GM10847 (cell line): ENCODE measurements around the gene BNIP3.

ENCODE experiments used
- POLR2A ChIP-seq: IDR thresholded peaks from 2 replicates; pipeline ENCODE4 v1.6.1; 2011; ENCODE audit not compliant: insufficient read length; ENCODE audit errors: extremely low read depth

Gene BNIP3

GRCh38 chr10:131948501-131948900 is 33.2 kb downstream of the BNIP3 start:
- TF ChIP-seq POLR2A = no peak

DNA sequence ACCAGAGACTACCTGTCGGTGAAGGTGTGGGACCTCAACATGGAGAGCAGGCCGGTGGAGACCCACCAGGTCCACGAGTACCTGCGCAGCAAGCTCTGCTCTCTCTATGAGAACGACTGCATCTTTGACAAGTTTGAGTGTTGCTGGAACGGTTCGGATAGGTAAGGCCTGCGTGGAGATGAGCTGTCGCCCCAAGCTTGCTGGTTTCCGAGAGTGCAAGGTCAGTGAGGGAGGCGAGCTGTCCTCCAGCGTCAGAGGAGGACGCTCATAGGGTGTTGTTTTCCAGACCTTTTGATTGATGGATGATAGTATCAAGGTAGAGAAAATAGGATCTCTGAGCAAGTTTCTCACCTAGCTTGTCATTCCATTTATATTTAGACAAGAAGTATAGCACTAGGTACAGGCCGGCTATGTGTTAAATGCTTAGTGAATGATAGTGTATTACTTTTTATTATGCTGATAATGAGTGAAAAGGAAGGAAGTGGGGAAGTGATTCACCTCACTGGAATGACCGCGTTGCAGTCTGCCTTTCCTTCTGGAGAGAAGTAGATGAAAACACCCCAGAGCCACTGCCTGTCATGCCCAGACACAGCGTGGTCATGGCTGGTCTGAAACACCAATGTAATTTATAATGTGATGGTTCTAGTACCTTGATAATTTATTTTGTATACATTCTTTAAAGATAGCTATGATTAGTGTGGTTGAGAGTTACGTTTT is 33.9 kb downstream of the BNIP3 start:
- no peak for TF ChIP-seq POLR2A

- TF ChIP-seq POLR2A = no peak
Observed at GRCh38 chr10:131946880-131947279, 34.8 kb downstream of the BNIP3 start.

- no peak for TF ChIP-seq POLR2A
Observed at GRCh38 chr10:131946321-131946751, 35.4 kb downstream of the BNIP3 start.

DNA sequence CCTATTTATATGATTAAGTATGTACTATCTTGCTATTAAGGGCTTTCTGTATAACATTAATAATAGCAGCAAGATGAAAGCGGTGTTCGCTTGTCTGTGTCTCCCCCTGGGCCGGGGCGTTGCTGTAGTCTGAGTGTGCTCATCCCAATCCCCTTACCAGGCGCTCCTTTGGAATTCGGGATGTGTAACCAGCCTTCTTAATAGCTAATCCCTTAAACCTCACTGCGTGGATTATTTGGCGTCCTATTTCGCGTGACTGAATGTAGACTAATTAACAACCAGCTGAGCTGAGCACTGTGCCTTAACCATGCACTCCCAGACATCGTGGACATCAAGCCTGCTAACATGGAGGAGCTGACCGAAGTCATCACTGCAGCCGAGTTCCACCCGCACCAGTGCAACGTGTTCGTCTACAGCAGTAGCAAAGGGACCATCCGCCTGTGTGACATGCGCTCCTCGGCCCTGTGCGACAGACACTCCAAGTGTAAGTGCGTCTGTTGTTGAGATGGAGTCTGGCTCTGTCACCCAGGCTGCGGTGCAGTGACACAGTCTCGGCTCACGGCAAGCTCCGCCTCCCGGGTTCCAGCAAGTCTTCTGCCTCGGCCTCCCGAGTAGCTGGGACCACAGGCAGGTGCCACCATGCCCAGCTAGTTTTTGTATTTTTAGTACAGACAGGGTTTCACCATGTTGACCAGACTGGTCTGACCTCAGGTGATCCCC is 36.6 kb downstream of the BNIP3 start:
- no peak for TF ChIP-seq POLR2A

DNA sequence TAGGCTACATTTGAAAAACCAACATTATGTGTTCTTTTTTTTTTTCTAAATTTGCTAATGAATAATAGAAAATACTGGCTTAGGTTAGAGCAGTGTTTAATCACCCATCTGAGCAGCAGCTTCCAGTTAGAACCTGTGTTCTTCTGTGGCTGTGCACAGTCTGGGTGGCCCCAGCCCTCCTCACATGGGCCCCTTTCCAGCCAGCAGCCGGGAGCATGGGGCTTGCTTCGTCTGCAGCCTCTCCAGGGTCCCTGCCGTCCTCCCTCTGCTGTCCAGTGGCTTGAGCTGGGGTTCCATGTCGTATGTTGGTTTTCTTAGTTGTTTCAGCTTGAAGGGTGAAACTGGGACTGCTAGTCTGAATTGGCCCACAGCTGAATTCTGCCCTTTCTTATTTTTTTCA is 37.3 kb downstream of the BNIP3 start:
- no peak for TF ChIP-seq POLR2A

DNA sequence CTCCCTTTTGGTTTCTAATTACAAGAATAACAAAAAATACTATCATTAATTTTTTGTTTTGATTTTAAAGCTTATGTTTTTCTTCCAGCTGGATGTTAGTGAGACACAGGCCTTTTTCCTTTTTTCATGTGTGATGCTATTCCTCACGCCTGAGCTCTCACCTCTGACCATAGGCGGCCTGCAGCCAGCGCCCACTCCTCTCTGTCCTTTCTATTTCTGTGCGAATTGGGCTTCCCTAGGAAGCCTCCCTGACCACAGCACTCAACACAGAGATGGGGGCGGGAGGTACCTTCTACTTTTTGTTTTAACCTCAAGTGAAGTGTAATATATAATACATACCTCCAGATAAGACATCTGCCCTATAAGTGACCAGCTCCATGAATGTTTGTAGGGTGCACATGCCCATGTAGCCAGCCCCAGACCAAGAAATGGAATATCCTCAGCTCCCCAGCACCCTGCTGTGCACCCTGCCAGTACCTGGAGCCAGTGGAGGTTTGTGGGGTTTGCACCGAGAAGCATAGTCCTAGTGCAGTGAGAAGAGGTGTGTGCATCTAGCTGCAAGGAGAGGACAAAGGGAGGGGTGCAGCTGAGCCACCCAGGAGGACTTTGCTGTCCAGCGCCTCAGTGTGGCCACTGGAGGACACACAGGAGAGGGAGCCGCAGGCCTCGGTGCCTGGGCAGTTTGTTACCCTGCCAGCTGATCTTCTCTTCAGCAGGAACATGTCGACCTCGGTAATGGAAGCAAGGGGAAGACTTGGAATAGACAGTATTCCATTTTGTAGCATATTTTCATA is 38.5 kb downstream of the BNIP3 start:
- TF ChIP-seq POLR2A = no peak

- no peak for TF ChIP-seq POLR2A
Observed at GRCh38 chr10:131942455-131942854, 39.3 kb downstream of the BNIP3 start.

- TF ChIP-seq POLR2A = no peak
Observed at GRCh38 chr10:131938681-131939080, 43.0 kb downstream of the BNIP3 start.

DNA sequence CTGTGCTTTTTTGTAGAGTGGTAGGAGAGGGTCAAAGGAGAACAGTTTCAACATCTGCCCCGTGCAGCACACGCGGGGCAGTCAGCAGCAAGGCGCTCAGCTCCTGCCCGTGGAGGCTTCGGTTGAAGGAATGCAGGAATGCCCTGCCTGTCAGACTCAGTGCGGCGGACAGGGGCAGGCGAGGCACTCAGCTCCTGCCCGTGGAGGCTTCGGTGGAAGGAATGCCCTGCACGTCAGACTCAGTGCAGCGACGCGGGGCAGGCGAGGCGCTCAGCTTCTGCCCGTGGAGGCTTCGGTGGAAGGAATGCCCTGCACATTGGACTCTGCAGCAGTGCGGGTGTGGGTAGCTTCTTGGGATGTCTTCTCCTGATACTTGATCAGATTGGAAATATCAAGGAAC is 43.9 kb downstream of the BNIP3 start:
- no peak for TF ChIP-seq POLR2A

DNA sequence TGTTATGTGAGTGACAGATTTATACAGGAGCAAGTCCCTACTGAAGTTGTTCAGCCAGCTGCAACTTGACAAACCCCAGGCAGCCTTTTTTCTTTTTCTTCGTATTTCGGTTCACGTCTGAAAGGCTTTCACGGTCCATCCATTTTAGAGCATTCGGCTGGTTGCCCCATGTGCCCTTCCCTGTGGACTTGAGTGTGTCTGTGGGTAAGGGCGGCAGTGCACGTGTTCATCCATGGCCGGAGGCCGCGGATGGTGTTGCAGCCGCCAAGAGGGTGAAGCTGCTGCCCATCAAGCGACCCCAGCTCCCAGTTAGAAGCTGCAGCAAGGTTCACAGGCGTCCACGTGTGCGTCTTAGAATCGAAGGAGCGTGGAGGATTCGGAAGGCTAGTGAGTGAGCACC is 45.0 kb downstream of the BNIP3 start:
- no peak for TF ChIP-seq POLR2A

- no peak for TF ChIP-seq POLR2A
Observed at GRCh38 chr10:131936294-131936693, 45.4 kb downstream of the BNIP3 start.

DNA sequence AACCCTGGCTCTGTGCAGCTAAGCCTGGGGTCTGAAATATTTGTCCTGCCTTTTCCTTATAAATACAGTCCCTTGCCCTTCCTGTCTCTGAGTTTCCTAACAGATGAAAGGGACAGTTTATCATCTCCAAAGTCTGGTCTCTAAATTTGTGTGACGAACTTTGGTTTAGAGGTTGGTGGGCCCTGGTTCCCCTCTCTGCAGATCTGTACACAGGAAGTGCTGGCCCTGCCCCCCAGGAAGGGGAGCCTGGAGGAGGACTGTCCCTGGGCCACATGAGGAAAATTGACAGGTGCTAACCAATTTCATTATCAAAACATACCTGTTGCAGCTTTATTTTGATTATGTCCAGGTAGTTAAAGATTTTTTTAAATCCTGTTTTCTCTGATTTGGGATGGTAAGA is 46.5 kb downstream of the BNIP3 start:
- no peak for TF ChIP-seq POLR2A

DNA sequence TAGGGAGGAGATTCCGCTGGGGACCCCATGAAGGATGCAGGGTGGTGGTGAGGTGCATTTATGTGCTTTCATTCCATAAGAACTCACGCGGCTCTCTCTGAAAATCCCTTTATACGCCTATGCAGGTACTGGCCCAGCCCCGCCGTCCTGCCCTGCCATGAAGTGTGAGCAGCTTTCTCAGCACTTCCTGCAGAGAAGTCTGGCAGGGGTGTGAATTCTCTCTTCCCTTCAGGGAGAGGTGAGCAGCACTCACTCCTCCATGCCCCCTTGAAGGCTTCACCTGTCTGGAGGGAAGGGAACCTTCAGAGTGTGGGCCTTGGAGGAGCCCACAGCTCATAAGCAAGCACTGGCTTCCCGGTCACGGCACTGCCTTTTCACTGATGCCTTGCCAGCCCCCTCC is 47.0 kb downstream of the BNIP3 start:
- no peak for TF ChIP-seq POLR2A

GRCh38 chr10:131933696-131934086 is 48.0 kb downstream of the BNIP3 start:
- TF ChIP-seq POLR2A = no peak
